Loucy (cell line): ENCODE results near the gene MTMR12.

Experiments
- H2AFZ ChIP-seq: fragments of 200-600 bp; sonication (generic); 2 replicates; pipeline ENCODE4 v1.6.0; 2016; ENCODE audit warnings: antibody characterized with exemption, mild to moderate bottlenecking, low read length, moderate library complexity
- H3F3A ChIP-seq: fragments of 200-600 bp; 2 replicates; pipeline ENCODE4 v1.6.0; 2016; ENCODE audit warnings: antibody characterized with exemption, low read depth, mild to moderate bottlenecking
- H3K27me3 ChIP-seq: fragments of 200-600 bp; sonication (generic); 2 replicates; pipeline ENCODE4 v1.6.1; 2014; ENCODE audit warnings: low read length, mild to moderate bottlenecking; ENCODE audit not compliant: insufficient read depth, poor library complexity, severe bottlenecking
- H3K36me3 ChIP-seq: fragments of 200-600 bp; sonication (generic); 2 replicates; pipeline ENCODE4 v1.6.1; 2016; ENCODE audit warnings: low read length; ENCODE audit not compliant: insufficient read depth
- H3K4me1 ChIP-seq: fragments of 200-600 bp; sonication (generic); 2 replicates; pipeline ENCODE4 v1.5.1; 2014; ENCODE audit warnings: low read length, mild to moderate bottlenecking; ENCODE audit not compliant: insufficient read depth, poor library complexity, severe bottlenecking
- H3K4me2 ChIP-seq: fragments of 200-600 bp; sonication (generic); 2 replicates; pipeline ENCODE4 v1.6.0; 2014; ENCODE audit warnings: antibody characterized with exemption, low read length, low read depth, mild to moderate bottlenecking; ENCODE audit not compliant: poor library complexity, severe bottlenecking
- H3K4me3 ChIP-seq: fragments of 200-600 bp; sonication (generic); 2 replicates; pipeline ENCODE4 v1.5.1; 2014; ENCODE audit warnings: low read length, mild to moderate bottlenecking, mixed read lengths; ENCODE audit not compliant: poor library complexity, severe bottlenecking
- H3K79me2 ChIP-seq: fragments of 200-600 bp; sonication (generic); 2 replicates; pipeline ENCODE4 v1.6.1; 2014; ENCODE audit warnings: low read length; ENCODE audit not compliant: insufficient read depth
- H3K9ac ChIP-seq: fragments of 200-600 bp; sonication (generic); 2 replicates; pipeline ENCODE4 v1.6.0; 2014; ENCODE audit warnings: mild to moderate bottlenecking, low read depth, low read length, moderate library complexity; ENCODE audit not compliant: poor library complexity, severe bottlenecking
- H3K9me2 ChIP-seq: fragments of 200-600 bp; sonication (generic); replicated peaks from 2 replicates; pipeline ENCODE4 v1.6.1; 2016; ENCODE audit warnings: low read depth, low read length, mixed read lengths
- H3K9me3 ChIP-seq: fragments of 200-600 bp; sonication (generic); 2 replicates; pipeline ENCODE4 v1.6.1; 2014; ENCODE audit warnings: mild to moderate bottlenecking, antibody characterized with exemption, low read length, low read depth; ENCODE audit not compliant: insufficient read depth
- H4K20me1 ChIP-seq: fragments of 200-600 bp; sonication (generic); 2 replicates; pipeline ENCODE4 v1.6.0; 2014; ENCODE audit warnings: antibody characterized with exemption, low read length, mild to moderate bottlenecking; ENCODE audit not compliant: insufficient read depth, poor library complexity, severe bottlenecking
- CTCF ChIP-seq: fragments of 200-600 bp; sonication (generic); conservative IDR thresholded peaks from 2 replicates; pipeline ENCODE4 v1.5.1; 2014; ENCODE audit warnings: mild to moderate bottlenecking, antibody characterized with exemption, low read length
- EZH2phosphoT487 ChIP-seq: fragments of 200-600 bp; IDR thresholded peaks from 2 replicates; pipeline ENCODE4 v1.6.1; 2018; ENCODE audit warnings: antibody characterized with exemption, mild to moderate bottlenecking, moderate library complexity, borderline replicate concordance

MTMR12 gene

DNA sequence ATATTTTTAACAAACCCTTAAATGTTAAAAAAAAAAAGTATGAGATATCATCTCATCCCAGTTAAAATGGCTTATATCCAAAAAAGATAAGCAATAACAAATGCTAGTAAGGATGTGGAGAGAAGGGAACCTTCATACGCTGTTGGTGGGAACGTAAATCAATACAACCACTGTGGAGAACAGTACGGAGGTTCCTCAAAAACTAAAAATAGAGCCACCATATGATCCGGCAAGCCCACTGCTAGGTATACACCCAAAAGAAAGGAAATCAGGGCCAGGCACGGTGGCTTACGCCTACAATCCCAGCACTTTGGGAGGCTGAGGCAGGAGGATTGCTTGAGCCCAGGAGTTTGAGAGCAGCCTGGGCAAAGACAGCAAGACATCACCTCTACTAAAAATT is 3.0 kb downstream of the MTMR12 start:
- Histone ChIP-seq H4K20me1 (peaks cover 27% of the 10 kb centered on the region), H3K27me3 (no peaks in the 10 kb centered on the region), H3K4me3 (no peak overlapping the region), H3K36me3 (no peaks in the 10 kb centered on the region), H3K4me1 (peaks cover 27% of the 10 kb centered on the region), H3K79me2 (peaks cover 21% of the 10 kb centered on the region), H3F3A (peaks cover 3% of the 10 kb centered on the region; the same call in 1 of the 2 replicates), H3K4me2 (peak overlapping the region; percentile 10), H3K9ac (no peak overlapping the region), H3K9me3 (no peaks in the 10 kb centered on the region), H3K9me2 (no peaks in the 10 kb centered on the region), H2AFZ (no peak overlapping the region)
- TF ChIP-seq EZH2phosphoT487 (no peak), CTCF (no peak)

GRCh38 chr5:32308946-32309345 is 3.8 kb downstream of the MTMR12 start:
- Histone ChIP-seq H2AFZ (no peak overlapping the region), H3K4me3 (no peak overlapping the region), H3K9ac (no peak overlapping the region), H3F3A (no peaks in the 10 kb centered on the region), H3K27me3 (no peaks in the 10 kb centered on the region), H4K20me1 (peaks cover 27% of the 10 kb centered on the region), H3K9me3 (no peaks in the 10 kb centered on the region), H3K4me1 (peaks cover 33% of the 10 kb centered on the region), H3K9me2 (no peaks in the 10 kb centered on the region), H3K36me3 (no peaks in the 10 kb centered on the region), H3K4me2 (peak overlapping the region; percentile 10), H3K79me2 (peaks cover 21% of the 10 kb centered on the region)
- TF ChIP-seq CTCF (no peak), EZH2phosphoT487 (no peak)

- TF ChIP-seq CTCF (no peak), EZH2phosphoT487 (no peak)
- Histone ChIP-seq H2AFZ (no peak overlapping the region), H3K79me2 (peaks cover 29% of the 10 kb centered on the region), H3F3A (no peaks in the 10 kb centered on the region), H3K9me2 (no peaks in the 10 kb centered on the region), H3K27me3 (no peaks in the 10 kb centered on the region), H4K20me1 (peaks cover 27% of the 10 kb centered on the region), H3K36me3 (no peaks in the 10 kb centered on the region), H3K4me1 (peaks cover 35% of the 10 kb centered on the region), H3K4me2 (no peak overlapping the region), H3K9ac (no peak overlapping the region), H3K9me3 (no peaks in the 10 kb centered on the region), H3K4me3 (no peak overlapping the region)
Observed at GRCh38 chr5:32307769-32308194, 5.0 kb downstream of the MTMR12 start.
